HCEC 1CT (cell line): ENCODE measurements around the gene OSTN.
"Not testable (repeated sequence)": the region's sequence is repeated elsewhere in the genome, so short reads cannot be mapped to it uniquely, and the experiment has no call there.

Experiments
- DNase-seq: peaks from one replicate; pipeline ENCODE4 v3.0.0-alpha.2; 2017

The OSTN gene

DNA sequence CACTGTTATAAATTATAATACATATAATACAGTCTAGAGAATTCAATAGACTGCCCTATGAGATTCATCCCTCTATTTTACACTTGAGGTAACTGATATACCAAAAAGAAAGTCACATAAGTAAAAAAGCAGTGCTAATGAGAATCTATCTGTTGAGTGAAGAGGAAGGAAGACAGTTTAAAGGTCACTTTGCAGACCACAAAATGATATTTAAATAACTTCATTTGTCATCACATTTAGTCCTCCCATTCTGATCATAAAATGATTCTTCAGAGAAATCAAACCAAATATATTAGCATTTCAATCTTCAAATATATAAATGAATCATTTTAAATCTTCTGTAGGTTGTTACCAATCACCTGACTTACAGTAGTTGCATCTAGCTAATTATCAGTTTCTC, 69.7 kb downstream of the OSTN start:
- no peak for DNase-seq

DNA sequence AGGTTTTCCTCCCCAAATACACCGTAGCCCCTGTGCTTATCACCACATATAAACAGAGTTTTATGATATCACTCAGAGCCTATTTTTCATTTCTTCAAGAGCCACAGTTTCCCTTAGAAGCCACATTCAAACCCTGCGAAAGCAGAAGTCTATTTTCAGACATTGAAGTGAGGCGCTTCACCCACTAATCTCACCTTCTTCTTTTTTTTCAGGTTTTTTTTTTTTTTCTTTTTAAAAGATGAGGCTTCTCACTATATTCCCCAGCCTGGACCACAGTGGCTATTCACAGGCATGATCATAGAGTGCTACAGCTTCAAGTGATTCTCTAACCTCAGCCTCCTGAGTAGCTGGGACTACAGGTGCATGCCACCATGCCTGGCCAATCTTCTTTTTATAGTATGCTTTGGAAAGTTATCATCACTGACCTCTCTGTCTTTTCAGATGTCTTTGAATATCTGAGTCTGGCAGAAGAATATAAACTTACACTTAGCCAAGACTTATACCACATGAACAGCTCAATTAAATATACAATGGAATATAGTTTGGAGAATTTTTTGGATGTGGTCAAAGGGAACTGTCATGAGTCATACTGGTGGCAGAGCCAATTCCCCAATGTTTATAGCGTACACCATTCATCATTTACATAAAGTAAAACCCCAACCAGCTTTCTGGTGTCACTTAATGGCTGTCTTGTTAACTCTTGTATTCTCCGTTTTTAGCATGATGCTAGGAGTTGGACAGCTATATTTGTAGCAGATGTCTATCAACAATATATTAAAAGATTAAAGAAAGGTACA, 70.4 kb downstream of the OSTN start:
- peak; percentile 58 for DNase-seq

DNA sequence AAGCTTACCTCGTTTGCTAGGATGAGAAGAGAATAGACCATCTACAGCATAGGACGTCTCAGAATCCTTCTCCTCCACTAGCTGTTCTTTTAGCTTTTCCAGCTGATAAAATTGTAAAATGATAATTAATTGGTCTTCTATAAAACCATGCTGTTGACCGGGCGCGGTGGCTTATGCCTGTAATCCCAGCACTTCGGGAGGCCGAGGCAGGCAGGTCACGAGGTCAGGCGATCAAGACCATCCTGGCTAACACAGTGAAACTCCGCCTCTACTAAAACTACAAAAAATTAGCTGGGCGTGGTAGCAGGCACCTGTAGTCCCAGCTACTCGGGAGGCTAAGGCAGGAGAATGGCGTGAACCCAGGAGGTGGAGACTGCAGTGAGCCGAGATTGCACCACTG, 76.2 kb downstream of the OSTN start:
- DNase-seq: not testable (repeated sequence)

DNA sequence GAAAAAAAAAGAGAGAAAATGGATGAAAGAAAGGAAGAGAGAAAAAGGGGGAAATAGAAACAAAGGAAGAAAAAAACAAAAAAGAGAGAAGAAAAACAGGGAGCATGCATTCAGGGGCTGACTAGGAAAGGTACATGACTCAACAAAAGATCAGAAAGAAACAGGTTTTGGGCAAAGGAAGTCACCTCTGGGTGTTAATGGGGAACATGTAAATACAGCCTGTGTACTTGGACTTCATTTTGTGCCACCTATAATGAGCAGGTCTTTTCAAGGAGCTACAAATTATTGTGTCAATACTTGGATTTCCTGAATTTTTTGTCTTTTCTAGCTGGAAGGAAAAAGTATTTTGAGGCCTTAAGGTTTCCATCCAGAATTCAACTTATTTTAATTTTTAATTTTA, 76.7 kb downstream of the OSTN start:
- DNase-seq: no peak

DNA sequence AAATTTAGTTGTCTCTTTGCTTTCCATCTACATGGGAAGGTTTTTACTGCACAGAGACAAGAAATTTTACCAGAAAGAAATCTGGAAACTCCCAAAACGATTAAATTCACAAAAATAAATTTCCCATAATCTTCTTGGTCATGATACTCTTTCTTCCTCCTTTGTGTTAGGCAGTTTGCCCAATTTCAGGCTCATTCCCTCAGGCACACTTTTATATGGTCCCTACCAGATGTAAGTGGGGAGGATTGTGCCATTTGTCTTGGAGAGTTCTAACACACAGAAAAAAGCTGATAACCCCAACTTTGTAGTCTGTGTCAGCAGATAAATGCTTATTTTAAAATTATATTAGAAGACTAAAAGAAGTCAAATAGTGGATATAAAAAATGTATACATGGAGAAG, 81.1 kb downstream of the OSTN start:
- DNase-seq: no peak

DNA sequence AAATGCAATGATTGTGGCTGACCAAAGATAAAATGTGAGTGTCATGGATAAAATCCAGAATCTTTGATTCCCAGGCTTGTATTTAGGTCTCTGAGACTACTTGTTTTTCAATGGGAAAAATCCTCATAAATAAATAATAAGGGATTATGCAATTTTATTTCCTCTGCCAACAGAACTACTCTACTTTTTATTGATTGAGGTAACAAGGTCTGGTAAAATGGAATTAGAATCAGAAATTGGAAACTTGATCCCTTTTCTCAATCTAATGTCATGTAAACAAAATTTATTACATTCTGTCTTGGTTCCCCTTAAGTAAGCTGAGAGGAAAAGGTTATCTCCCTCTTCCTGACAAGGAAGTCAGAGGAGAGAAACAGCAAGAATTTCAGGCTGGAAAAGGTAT, 81.8 kb downstream of the OSTN start:
- DNase-seq: no peak

DNA sequence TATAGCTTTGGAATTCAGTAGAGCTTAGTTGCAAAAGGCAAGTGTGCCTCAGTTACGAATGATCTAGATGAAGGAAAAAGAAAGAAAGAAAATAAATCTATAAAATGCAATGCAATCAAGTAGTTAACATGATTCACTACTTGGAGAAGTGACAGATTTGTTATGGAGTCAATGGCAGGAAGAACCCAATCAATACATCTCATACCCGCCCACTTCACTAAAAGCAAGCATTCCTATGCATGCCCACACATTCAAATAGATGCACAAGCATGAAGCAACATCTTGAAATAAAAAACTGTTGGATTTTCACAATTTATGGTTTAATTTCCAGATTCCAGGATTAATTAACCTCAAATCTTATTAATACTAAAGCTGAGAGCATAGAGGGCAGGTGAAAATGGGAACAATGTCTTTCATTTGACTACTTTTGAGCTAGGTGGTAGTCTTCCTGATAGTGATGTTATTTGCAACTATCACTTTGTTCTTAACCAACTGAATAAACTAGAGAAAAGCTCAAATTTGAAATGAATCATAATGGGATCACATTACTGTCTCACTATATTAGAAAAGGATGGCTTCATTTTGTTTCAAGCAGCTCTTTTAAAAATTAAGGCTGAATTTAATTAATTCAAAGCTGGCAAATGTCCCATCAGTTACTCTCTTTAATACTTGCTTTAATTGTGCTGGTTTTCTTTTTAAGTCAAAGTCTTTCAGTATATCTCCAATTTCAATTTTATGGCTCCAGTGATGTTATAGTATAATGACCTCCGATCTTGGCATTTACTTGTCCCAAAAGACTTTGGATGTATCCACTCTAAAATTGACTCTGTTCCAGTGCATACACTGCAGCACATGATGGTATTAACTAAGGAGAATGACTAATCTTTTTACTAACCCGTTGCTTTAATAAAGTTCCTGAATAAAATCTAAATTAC, 83.5 kb downstream of the OSTN start:
- no peak for DNase-seq

DNA sequence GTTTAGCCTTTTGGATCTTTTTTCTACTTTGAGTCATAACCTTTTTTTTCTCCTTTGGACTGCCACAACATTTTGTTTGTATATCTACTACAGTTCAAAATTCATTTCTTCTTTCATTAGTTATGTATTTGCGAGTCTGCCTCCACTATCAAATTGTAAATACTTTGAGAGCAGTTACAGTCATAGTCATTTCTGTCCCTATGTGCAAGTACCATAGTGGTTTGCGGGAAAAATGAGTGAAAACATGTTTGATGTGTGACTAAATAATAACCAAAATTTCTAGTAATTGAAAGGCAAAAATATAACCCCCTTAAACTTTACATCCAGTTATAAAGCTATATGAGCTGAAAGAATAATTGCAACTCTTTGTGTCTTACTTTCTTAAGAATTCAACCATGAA, 84.4 kb downstream of the OSTN start:
- DNase-seq: no peak

DNA sequence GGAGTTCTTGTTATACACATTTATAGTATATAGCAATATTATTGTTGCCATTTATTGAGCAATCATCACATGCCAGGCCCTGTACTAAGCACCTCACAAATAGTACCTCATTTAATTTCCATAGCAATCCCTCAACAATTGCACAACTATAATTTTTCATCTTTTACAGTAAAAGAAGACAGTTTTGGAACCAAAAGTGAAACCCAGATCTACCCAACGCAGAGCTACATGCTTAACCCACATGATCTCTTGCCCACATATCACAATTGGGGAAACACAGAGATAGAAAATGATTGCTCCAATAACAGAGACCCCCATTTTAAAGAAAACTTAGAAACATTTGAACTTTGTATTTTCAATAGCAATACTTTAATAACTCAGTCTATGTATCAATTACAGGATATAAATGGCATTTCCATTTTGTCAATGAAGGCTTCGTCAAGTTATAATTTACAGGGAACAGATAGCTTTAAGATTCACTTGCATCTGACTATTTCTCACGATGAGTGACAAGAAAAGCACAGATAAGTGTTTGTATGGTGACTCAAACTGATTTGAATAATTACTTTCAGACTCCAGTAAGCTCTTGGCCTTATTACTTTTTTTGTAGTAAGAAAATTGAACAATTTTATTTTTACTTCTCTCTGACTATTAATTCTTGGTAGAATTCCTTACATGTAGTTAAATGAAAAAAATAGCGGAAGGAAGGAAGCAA, 91.4 kb downstream of the OSTN start:
- DNase-seq: peak; percentile 6

DNA sequence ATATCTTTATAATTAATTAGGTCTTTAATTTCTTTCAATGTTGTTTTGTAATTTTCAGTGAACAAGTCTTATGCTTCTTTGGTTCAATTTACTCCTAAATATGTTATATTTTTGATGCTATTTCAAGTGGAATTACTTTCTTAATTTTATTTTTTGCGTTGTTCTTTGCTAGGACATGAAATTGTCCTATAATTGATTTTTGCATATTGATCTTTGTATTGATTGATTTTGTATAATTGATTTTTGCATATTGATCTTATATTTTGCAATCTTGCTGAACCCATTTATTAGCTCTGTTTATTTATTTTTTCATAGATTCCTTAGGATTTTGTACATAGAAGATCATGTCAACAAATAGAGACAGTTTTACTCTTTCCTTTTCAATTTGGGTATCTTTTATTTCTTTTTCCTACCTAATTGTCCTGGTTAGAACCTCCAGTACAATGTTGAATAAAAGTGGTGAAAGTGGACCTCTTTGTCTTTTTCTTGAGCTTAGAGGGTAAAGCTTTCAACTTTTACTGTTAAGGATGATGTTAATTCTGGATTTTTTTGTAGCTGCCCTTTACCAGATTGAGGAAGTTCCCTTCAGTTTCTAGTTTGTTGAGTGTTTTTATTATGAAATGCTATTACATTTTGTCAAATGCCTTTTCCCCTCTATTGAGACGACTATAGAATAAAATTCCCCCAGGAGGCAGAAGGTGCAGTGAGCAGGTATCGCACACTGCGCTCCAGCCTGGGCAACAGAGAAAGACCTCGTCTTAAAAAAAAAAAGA, 93.4 kb downstream of the OSTN start:
- no peak for DNase-seq

DNA sequence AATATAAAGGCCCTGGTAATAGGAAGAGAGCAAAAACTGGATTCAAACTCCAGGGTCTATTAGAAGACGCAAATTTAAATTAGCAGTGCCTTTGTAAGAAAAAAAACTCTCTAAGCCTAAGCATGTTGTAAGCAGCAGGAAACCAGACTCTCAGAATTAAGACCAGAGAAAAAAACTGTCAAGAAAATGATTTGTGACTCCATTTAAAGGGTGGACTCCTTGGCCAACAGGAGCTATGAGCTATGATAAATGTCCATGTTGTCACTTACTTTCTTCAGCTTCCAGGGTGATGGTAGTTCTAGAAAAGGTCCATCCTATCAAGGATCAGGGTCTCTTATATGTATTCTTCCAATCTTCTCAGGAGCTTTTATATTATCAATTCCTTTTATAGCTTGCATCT, 95.2 kb downstream of the OSTN start:
- no peak for DNase-seq

DNA sequence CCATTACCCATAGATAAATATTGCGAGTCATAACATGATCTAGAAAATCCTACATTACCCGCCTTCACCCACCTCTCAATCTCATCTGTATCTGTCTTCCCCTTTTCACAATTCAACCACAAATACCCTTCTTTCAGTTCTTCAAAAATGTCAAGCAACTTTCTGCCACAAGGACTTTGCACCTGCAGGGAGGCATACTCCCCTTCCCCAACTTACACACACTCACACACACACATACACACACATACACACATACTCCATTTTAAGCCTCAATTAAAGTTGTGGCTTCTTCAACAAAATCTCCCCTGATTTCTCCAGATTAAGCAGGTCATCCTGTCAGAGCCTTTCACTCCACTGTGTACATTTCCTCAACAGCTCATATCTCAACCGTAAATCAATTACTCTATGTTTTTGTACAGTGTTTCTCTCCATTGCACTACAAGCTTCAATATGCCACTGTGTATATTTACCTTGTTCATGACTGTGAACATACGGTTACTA, 97.0 kb downstream of the OSTN start:
- DNase-seq: no peak

DNA sequence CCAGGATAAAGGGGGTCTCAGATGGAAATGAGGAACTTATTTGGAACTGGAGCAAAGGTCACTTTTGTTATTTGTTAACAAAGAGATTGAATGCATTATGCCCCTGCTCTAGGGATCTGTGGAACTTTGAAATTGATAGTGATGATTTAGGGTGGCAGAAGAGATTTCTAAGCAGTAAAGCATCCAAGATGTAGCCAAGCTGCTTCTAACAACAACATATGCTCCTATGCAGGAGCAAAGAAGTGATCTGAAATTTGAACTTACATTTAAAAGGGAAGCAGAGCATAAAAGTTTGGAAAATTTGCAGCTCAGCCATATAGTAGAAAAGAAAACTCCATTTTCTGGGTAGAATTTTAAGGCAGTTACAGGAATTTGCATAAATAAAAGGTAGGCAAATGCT, 99.8 kb downstream of the OSTN start:
- DNase-seq: no peak

DNA sequence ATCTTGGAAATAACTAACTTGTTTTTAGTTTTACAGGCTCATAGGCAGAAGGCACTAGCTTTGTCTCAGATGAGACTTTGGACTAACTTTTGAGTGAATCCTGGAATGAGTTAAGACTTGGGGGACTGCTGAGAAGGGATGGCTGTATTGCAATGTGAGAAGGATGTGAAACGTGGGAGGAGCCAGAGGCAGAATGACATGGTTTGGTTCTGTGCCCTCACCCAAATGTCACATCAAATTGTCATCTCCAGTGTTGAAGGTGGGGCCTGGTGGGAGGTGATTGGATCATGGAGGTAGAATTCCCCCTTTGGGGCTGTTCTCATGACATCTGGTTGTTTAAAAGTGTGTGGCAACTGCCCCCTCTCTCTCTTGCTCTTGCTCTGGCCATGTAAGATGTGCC, 101.4 kb downstream of the OSTN start:
- DNase-seq: no peak

DNA sequence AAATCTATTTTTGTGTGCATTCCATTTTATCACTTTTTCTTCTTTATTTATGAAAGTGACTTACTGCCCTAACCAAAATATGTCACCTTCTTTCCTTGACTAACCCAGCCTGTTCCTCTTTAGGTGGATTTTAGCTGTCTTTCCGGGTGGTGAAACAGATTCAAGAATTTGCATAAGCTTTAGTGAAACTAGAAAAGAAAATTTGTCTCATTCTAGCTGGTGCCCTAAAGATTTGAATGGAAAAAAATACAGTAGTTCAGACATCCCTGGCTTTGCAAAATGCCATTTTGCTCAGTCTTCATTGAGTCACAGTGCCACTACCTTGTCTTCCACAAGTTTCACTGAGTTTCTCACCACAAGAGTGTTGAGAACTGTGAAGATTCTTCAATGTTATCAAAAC, 102.0 kb downstream of the OSTN start:
- DNase-seq: no peak

DNA sequence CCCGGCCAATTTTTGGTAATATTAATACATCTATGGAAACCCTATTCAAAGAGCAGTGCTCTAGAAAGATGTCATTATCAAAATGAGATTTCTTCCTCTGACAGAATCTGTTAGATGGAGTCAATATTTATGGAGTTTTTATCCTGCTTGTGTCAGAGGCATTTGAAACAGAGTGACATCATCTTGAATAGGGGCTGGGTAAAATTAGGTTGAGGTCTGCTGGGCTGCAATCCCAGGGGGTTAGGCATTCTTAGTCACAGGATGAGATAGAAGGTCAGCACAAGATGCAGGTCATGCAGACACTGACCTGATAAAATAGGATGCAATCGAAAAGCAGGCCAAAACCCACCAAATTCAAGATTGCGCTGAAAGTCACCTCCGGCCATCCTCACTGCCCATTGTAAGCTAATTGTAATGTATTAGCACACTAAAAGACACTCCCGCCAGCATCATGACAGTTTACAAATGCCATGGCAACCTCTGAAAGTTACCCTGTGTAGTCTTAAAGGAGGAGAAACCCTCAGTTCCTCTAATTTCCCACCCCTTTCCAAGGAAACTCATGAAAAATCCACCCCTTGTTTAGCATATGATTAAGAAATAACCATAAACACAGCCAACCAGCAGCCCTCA, 102.9 kb downstream of the OSTN start:
- no peak for DNase-seq

DNA sequence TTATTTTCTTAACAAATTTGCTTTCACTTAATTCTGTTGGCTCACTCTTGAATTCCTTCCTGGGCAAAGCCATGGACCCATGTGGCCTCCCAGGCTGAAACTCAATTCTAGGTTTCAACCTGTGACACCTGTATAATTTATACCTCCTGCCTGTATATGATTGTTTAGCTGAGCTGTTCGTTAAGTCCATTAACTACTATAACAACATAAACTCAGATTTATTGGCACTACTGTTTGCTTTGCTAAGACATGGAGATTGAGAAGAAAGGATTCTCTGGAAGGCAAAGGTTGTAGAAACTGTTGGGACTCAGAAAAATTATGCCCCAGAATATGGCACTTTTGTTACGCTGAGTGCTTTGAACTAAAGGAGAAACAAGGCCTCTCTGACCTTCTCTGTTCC, 103.4 kb downstream of the OSTN start:
- DNase-seq: no peak

DNA sequence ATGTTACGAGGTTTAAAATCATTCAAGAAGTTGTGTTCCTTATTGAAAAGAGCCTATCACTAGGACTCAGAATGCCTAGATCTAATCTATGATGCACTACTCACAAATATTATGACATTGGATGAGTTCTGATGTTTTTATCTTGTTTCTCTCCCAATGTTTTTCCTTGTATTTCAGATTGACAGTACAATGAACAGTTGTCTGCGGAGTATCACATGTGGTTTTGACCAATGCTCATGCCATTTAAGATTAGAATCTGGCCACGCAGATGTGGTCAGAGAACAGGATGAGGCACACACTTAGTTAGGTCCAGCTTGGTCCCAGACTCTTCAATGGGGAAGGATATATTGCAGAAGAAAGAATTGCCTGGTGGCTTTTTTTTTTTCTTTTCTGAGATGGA, 104.6 kb downstream of the OSTN start:
- no peak for DNase-seq

DNA sequence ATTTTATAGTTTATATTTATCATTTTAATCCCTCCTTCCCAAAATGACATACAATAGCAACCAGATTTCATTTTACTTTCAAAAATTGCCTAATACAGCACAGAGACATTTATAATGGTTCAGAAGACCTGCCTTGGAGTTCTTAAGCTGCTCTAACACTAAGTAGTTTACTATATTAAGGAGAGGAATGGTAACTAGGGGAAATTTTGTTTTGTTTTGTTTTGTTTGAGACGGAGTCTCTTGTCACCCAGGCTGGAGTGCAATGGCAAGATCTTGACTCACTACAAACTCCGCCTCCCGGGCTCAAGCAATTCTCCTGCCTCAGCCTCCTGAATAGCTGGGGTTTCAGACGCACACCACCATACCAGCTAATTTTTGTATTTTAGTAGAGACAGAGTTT, 107.4 kb downstream of the OSTN start:
- DNase-seq: no peak

DNA sequence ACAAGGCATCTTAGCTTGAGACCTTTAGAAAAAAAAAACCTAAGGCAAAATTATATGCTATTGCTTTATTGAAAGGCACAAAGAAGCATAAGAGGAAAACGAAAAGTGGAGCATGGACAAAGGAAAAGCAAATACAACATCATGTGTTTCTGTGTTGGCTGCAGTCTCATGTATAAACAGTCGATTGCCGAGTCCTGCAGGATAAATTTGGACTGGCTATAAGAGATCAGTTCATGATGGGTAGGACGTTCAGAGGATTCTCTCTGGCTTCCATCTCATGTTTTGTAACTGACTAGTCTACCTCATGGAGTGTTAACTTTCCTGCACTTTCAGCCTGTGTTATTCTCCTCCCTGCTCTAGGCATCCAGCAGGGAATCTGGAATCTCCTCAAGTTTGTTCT, 108.3 kb downstream of the OSTN start:
- no peak for DNase-seq

DNA sequence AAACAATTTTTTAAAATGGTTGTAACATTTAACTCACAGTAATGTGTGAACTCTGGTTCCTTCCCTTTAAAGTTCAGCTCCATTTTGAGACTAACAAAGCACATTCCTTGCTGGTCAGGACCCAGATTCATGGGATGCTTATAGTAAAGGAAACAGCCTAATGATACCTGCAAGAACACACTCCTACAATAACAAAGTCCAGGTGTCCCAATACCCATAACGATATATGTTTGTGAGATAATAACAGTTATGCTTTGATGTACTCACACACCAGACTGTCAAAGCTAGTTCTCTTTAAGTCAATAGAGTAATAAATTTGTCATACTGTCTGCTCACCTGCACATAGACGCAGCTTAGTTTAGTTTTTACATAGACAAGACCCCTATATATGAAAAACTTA, 114.3 kb downstream of the OSTN start:
- DNase-seq: no peak

DNA sequence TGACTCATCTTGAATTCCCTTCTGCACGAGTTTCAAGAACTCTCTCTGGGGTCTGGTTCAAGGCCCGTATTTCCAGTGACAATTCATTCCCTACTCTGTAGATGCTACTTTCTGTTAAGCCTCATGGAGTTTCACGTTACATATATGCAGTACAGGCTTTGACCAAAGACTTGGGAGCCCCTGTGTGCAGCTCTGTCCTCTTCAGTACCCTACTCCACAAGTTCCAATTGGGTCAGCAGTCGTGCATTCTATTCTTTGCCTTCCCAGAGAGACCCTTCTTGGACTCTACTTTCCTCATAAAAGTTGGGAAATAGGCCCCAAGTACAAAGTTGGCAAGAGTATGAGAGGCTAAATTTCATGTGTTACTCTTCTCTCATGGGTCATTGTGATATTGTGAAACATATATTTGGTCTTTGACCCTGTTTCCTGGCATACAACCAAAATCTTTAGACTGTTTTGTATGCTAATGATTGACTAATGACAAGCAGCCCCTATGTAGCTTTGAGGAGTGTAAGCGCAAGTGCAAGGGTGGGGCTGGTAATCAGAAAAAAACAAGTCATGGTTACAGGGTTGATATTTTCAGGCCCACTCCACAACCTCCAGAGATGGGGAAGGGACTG, 115.2 kb downstream of the OSTN start:
- DNase-seq: no peak
